ENCODE data around the gene KIF27. TPM values are rescaled to one million over a fixed set of nuclear protein-coding genes. Genes with fewer than 3 reads are reported as not detected.

Gene KIF27
- total RNA-seq, 4 donors from 2014 or later, result 1.6 to 4.2 (median 3.5) TPM

DNA sequence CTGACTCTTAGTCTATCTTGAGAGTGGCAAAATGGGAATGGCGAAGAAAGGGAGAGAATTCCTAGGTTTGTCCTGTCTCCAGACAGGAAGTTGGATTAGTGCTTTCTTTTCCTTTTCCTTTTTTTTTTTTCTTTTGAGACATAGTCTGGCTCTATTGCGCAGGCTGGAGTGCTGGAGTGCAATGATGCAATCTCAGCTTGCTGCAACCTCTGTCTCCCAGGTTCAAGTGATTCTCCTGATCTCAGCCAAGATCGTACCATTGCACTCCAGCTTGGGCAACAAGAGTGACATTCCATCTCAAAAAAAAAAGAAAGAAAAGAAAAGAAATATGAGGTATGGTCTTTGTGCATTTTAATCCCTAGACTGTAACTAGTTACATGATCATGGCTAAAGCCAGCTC, 12.6 kb upstream of the KIF27 start:
- 47 to 63% methylated on average over 2 to 3 of the region's 3 CpGs for WGBS, 2 donors
- TF ChIP-seq POLR2A (IDR thresholded peaks at IDR 0.05), result no peak
- no peak for TF ChIP-seq CTCF (IDR thresholded peaks at IDR 0.05)
- Histone ChIP-seq H3K9me3 (no peaks in the 10 kb centered on the region), H3K4me1 (peaks cover 0 to 38% (median 8%) of the 10 kb centered on the region in 3 donors), H3K36me3 (peaks cover 0 to 5% (median 0%) of the 10 kb centered on the region in 3 donors), H3K27me3 (no peaks in the 10 kb centered on the region), H3K4me3 (no peak overlapping the region), H3K27ac (peak overlapping the region in 1 of 4 donors; percentile 77)
- intact Hi-C loops (cut with DNase I), result loop anchor here (10.0 kb wide), 1 partner anchor 381 kb away; no protein-coding TSS in a partner anchor
- no peak for DNase-seq

- no peak overlapping the region for H3K4me3 ChIP-seq
- no peaks in the 10 kb centered on the region for H3K36me3 ChIP-seq
- H3K9me3 ChIP-seq, result no peaks in the 10 kb centered on the region
- WGBS, 2 donors, result 76 to 85% methylated on average over 3 to 5 of the region's 5 CpGs
- H3K27me3 ChIP-seq, result no peaks in the 10 kb centered on the region
- H3K27ac ChIP-seq, result no peak overlapping the region
- intact Hi-C loops (cut with DNase I), result loop anchor here (10.0 kb wide), 1 partner anchor 382 kb away; no protein-coding TSS in a partner anchor
- TF ChIP-seq POLR2A (IDR thresholded peaks at IDR 0.05), result no peak
- no peak for TF ChIP-seq CTCF (IDR thresholded peaks at IDR 0.05)
- peaks cover 0 to 38% (median 8%) of the 10 kb centered on the region in 3 donors for H3K4me1 ChIP-seq
- no peak for DNase-seq
Observed at GRCh38 chr9:83932851-83933250, 11.6 kb upstream of the KIF27 start.

DNA sequence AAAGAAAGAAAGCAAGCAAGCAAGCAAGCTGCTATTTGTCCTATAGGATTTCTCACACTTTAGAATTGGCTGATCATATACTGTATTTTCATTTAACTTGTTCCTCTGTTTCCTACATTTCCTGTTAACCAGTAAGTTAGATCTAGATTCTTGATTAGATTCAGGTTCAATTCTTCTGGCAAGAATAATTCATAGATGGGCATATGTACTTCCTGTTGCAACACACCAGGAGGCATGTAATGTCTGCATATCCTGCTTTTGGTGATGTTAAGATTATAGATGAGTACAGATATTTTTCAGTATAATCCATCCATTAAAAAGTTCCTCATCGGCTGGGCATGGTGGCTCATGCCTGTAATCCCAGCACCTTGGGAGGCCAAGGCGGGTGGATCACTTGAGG, 10.8 kb upstream of the KIF27 start:
- Histone ChIP-seq H3K27ac (peak overlapping the region in 1 of 4 donors; percentile 14), H3K4me3 (no peak overlapping the region), H3K36me3 (no peaks in the 10 kb centered on the region), H3K4me1 (peaks cover 0 to 38% (median 8%) of the 10 kb centered on the region in 3 donors), H3K9me3 (no peaks in the 10 kb centered on the region), H3K27me3 (no peaks in the 10 kb centered on the region)
- intact Hi-C loops (cut with DNase I), result loop anchor here (10.0 kb wide), 1 partner anchor 383 kb away; no protein-coding TSS in a partner anchor
- no peak for DNase-seq
- TF ChIP-seq CTCF (IDR thresholded peaks at IDR 0.05), result no peak
- TF ChIP-seq POLR2A (IDR thresholded peaks at IDR 0.05), result no peak
- 77 to 89% methylated on average over 2 of the region's 2 CpGs for WGBS, 2 donors

DNA sequence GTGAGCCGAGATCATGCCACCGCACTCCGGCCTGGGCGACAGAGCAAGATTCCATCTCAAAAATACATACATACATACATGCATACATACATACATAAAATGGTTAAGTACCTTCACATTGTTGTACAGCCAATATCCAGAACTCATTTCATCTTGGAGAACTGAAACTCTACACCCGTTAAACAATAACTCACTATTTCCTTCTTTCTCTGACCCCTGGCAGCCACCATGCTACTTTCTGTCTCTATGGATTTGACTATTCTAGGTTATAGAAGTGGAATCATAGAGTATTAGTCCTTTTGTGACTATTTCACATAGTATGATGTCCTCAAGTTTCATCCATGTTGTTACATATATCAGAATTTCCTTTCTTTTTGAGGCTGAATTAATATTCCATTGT, 9.6 kb upstream of the KIF27 start:
- H3K27ac ChIP-seq, result peak overlapping the region in 1 of 4 donors; percentile 14
- intact Hi-C loops (cut with DNase I), result loop anchor here (10.0 kb wide), 1 partner anchor 384 kb away; no protein-coding TSS in a partner anchor

DNA sequence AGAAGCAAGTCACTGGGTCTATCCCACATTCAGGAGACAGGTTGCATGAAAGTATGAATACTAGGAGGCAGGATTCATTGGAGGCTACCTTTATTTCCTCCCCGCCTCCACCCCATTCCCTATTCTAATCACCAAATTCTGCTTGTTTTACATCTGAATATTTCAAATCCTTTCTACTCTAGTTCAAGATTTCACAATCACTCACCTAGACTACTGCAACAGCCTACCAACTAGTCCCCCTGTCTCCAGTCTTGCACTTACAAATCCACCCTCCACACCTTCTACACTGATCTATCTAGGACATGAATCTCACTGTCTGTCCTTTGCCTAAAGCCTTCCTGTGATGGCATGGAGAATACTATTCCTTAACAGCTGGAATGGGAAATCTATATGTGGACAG, 6.4 kb upstream of the KIF27 start:
- no peak for DNase-seq
- WGBS, 2 donors, result 86 to 90% methylated on average over 1 of the region's 1 CpG
- intact Hi-C loops (cut with DNase I), result no loop called here
- peaks cover 0 to 15% (median 0%) of the 10 kb centered on the region in 3 donors for H3K4me1 ChIP-seq
- TF ChIP-seq CTCF (IDR thresholded peaks at IDR 0.05) (no peak), POLR2A (IDR thresholded peaks at IDR 0.05) (no peak)
- H3K9me3 ChIP-seq, result no peaks in the 10 kb centered on the region
- no peak overlapping the region for H3K4me3 ChIP-seq
- H3K27me3 ChIP-seq, result no peaks in the 10 kb centered on the region
- H3K36me3 ChIP-seq, result no peaks in the 10 kb centered on the region
- no peak overlapping the region for H3K27ac ChIP-seq

More for the DNA sequence above, 9.6 kb upstream of the KIF27 start:
- 88 to 94% methylated on average over 5 of the region's 5 CpGs for WGBS, 2 donors
- Histone ChIP-seq H3K4me1 (peaks cover 0 to 38% (median 8%) of the 10 kb centered on the region in 3 donors), H3K9me3 (no peaks in the 10 kb centered on the region), H3K4me3 (no peak overlapping the region), H3K36me3 (no peaks in the 10 kb centered on the region), H3K27me3 (no peaks in the 10 kb centered on the region)
- DNase-seq, result no peak
- TF ChIP-seq CTCF (IDR thresholded peaks at IDR 0.05), result no peak
- no peak for TF ChIP-seq POLR2A (IDR thresholded peaks at IDR 0.05)
